SK-N-SH treated with all-trans-retinoic acid at 6 μM for 48 hours (cell line): ENCODE results near the gene ESYT2.

Experiments used
- ARNTL ChIP-seq: fragments of 450-650 bp; formaldehyde crosslinking; IDR thresholded peaks from 2 replicates; pipeline ENCODE4 v1.5.0; 2020; ENCODE audit warnings: low read depth, mild to moderate bottlenecking, moderate library complexity, borderline replicate concordance
- ESRRG ChIP-seq: fragments of 250-450 bp; sonication (Bioruptor Pico); IDR thresholded peaks from 2 replicates; pipeline ENCODE4 v1.6.1; 2021; ENCODE audit warnings: mild to moderate bottlenecking
- GLIS3 ChIP-seq: fragments of 250-450 bp; sonication (Bioruptor Pico); IDR thresholded peaks from 2 replicates; pipeline ENCODE4 v1.5.0; 2020; ENCODE audit warnings: mild to moderate bottlenecking, moderate library complexity
- PPARA ChIP-seq: fragments of 250-450 bp; sonication (Bioruptor Pico); IDR thresholded peaks from 2 replicates; pipeline ENCODE4 v1.5.0; 2020; ENCODE audit warnings: mild to moderate bottlenecking, borderline replicate concordance
- RARB ChIP-seq: fragments of 250-450 bp; sonication (Bioruptor Pico); IDR thresholded peaks from 2 replicates; pipeline ENCODE4 v1.8.0; 2021; ENCODE audit warnings: mild to moderate bottlenecking, moderate library complexity
- ZFP3 ChIP-seq: fragments of 250-450 bp; sonication (Bioruptor Pico); IDR thresholded peaks from 2 replicates; pipeline ENCODE4 v1.5.0; 2020; ENCODE audit warnings: mild to moderate bottlenecking, moderate library complexity
- TF ChIP-seq, protein P1 (sequence below): fragments of 250-450 bp; sonication (Bioruptor Pico); IDR thresholded peaks from 2 replicates; pipeline ENCODE4 v1.5.0; 2020; ENCODE audit warnings: mild to moderate bottlenecking, moderate library complexity
- TF ChIP-seq, protein P2 (sequence below): fragments of 250-450 bp; sonication (Bioruptor Pico); IDR thresholded peaks from 2 replicates; pipeline ENCODE4 v1.5.1; 2020; ENCODE audit warnings: low read depth, mild to moderate bottlenecking, moderate library complexity
- TF ChIP-seq, protein P3 (sequence below): fragments of 250-450 bp; sonication (Bioruptor Pico); IDR thresholded peaks from 2 replicates; pipeline ENCODE4 v1.8.0; 2020; ENCODE audit warnings: mild to moderate bottlenecking, moderate library complexity, borderline replicate concordance

DNA sequence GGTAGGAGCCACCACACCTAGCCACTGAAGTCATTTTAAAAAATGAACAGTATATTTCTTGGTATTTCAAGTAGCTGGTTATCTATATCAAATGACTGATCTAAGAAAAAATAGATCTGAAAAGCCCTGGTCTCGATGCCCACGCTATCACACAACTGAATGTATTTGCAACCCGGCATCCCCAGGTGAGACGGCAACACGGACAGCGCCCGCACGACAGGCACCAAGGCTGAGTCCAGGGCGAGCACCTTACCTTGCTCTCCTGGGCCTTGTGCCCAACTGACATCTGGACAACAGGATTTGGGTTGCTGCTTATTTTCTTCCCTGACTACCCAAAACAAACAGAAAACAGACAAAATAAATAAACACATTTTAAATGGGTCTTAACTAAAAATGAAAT, 79.9 kb downstream of the ESYT2 start:
- TF ChIP-seq RARB (CRISPR knock-in tag) (no peak), ARNTL (CRISPR knock-in tag) (no peak), GLIS3 (CRISPR knock-in tag) (no peak), PPARA (no peak), ZFP3 (CRISPR knock-in tag) (no peak), ESRRG (CRISPR knock-in tag) (no peak)
- TF ChIP-seq, protein P1, sequence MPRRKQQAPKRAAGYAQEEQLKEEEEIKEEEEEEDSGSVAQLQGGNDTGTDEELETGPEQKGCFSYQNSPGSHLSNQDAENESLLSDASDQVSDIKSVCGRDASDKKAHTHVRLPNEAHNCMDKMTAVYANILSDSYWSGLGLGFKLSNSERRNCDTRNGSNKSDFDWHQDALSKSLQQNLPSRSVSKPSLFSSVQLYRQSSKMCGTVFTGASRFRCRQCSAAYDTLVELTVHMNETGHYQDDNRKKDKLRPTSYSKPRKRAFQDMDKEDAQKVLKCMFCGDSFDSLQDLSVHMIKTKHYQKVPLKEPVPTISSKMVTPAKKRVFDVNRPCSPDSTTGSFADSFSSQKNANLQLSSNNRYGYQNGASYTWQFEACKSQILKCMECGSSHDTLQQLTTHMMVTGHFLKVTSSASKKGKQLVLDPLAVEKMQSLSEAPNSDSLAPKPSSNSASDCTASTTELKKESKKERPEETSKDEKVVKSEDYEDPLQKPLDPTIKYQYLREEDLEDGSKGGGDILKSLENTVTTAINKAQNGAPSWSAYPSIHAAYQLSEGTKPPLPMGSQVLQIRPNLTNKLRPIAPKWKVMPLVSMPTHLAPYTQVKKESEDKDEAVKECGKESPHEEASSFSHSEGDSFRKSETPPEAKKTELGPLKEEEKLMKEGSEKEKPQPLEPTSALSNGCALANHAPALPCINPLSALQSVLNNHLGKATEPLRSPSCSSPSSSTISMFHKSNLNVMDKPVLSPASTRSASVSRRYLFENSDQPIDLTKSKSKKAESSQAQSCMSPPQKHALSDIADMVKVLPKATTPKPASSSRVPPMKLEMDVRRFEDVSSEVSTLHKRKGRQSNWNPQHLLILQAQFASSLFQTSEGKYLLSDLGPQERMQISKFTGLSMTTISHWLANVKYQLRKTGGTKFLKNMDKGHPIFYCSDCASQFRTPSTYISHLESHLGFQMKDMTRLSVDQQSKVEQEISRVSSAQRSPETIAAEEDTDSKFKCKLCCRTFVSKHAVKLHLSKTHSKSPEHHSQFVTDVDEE (CRISPR knock-in tag), result no peak
- TF ChIP-seq, protein P2, sequence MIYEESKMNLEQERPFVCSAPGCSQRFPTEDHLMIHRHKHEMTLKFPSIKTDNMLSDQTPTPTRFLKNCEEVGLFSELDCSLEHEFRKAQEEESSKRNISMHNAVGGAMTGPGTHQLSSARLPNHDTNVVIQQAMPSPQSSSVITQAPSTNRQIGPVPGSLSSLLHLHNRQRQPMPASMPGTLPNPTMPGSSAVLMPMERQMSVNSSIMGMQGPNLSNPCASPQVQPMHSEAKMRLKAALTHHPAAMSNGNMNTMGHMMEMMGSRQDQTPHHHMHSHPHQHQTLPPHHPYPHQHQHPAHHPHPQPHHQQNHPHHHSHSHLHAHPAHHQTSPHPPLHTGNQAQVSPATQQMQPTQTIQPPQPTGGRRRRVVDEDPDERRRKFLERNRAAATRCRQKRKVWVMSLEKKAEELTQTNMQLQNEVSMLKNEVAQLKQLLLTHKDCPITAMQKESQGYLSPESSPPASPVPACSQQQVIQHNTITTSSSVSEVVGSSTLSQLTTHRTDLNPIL (CRISPR knock-in tag), result no peak
- TF ChIP-seq, protein P3, sequence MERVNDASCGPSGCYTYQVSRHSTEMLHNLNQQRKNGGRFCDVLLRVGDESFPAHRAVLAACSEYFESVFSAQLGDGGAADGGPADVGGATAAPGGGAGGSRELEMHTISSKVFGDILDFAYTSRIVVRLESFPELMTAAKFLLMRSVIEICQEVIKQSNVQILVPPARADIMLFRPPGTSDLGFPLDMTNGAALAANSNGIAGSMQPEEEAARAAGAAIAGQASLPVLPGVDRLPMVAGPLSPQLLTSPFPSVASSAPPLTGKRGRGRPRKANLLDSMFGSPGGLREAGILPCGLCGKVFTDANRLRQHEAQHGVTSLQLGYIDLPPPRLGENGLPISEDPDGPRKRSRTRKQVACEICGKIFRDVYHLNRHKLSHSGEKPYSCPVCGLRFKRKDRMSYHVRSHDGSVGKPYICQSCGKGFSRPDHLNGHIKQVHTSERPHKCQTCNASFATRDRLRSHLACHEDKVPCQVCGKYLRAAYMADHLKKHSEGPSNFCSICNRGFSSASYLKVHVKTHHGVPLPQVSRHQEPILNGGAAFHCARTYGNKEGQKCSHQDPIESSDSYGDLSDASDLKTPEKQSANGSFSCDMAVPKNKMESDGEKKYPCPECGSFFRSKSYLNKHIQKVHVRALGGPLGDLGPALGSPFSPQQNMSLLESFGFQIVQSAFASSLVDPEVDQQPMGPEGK (CRISPR knock-in tag), result no peak
